ENCODE measurements around the gene CACNG7.
A peak's percentile ranks its signal among the peaks of the same experiment; 100 is the strongest.
"Not testable (repeated sequence)": the region's sequence is repeated elsewhere in the genome, so short reads cannot be mapped to it uniquely, and the experiment has no call there.

CACNG7 gene

GRCh38 chr19:53906211-53907192 is 2.6 kb upstream of the CACNG7 start:
- no peak for DNase-seq

- no peak for DNase-seq
Measured at GRCh38 chr19:53907193-53907581, 1.9 kb upstream of the CACNG7 start.

- DNase-seq: no peak
Measured at GRCh38 chr19:53907690-53908089, 1.4 kb upstream of the CACNG7 start.

GRCh38 chr19:53908106-53908934 is 758 bp upstream of the CACNG7 start:
- DNase-seq: peak; percentile 55

- DNase-seq: no peak
Measured at GRCh38 chr19:53909471-53910169, 542 bp downstream of the CACNG7 start.

GRCh38 chr19:53910170-53910518 is 1.1 kb downstream of the CACNG7 start:
- DNase-seq: no peak

GRCh38 chr19:53912653-53913052 is 3.6 kb downstream of the CACNG7 start:
- no peak for DNase-seq

- no peak for DNase-seq
Measured at GRCh38 chr19:53915000-53915399, 5.9 kb downstream of the CACNG7 start.

GRCh38 chr19:53916004-53916403 is 6.9 kb downstream of the CACNG7 start:
- no peak for DNase-seq

GRCh38 chr19:53917356-53917755 is 8.3 kb downstream of the CACNG7 start:
- DNase-seq: no peak

GRCh38 chr19:53927739-53928138 is 18.7 kb downstream of the CACNG7 start:
- peak; percentile 40 for DNase-seq

GRCh38 chr19:53936029-53936428 is 27.0 kb downstream of the CACNG7 start:
- DNase-seq: no peak

GRCh38 chr19:53942001-53942786 is 33.1 kb downstream of the CACNG7 start:
- no peak for DNase-seq

GRCh38 chr19:53944416-53944815 is 35.3 kb downstream of the CACNG7 start:
- no peak for DNase-seq

- no peak for DNase-seq
Measured at GRCh38 chr19:53944933-53945332, 35.9 kb downstream of the CACNG7 start.

GRCh38 chr19:53945441-53945840 is 36.4 kb downstream of the CACNG7 start:
- DNase-seq: no peak

GRCh38 chr19:53945998-53946397 is 36.9 kb downstream of the CACNG7 start:
- no peak for DNase-seq

GRCh38 chr19:53947624-53948023 is 38.5 kb downstream of the CACNG7 start:
- no peak for DNase-seq

- not testable (repeated sequence) for DNase-seq
Measured at GRCh38 chr19:53948611-53949010, 39.5 kb downstream of the CACNG7 start.

- no peak for DNase-seq
Measured at GRCh38 chr19:53951436-53951835, 42.4 kb downstream of the CACNG7 start.

- DNase-seq: no peak
Measured at GRCh38 chr19:53951947-53952346, 42.9 kb downstream of the CACNG7 start.

- DNase-seq: no peak
Measured at GRCh38 chr19:53953383-53953782, 44.3 kb downstream of the CACNG7 start.
